ENCODE measurements around the gene LRP1.

GRCh38 chr12:57213763-57214397 lies 85.6 kb downstream of the LRP1 start:
- TF ChIP-seq CTCF (IDR thresholded peaks at IDR 0.05) (no peak), ZFX (IDR thresholded peaks at IDR 0.05; ENCODE audit: borderline replicate concordance) (no peak)

All from 22Rv1 (cell line).